ENCODE data around the gene PLIN1. TPM values are rescaled to one million over a fixed set of nuclear protein-coding genes. Genes with fewer than 3 reads are reported as not detected.

PLIN1 gene
- total RNA-seq, 1 experiment from 2014 or later: 0.09 TPM

DNA sequence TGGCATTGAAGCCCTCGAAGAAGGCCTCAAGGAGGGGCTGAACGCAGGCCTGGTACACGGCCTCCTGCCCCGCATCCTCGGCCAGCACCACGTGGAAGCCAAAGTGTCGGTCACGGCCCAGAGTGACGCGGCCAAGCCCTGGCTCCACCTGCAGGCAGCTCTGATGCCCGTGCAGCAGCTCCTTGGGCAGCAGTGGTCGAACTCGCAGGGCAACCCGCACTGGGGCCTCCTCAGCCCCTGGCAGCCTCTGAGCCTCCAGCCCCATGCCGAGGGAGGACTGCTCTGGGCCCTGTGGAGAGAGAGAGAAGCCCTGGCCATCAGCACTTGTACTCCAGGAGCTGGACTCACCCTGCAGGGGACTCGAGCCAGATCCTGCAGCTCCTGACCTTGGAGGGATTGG, 26.5 kb downstream of the PLIN1 start:
- no peak overlapping the region for H2BK15ac ChIP-seq (ENCODE audit: low read depth, low read length)
- H3K4me1 ChIP-seq (ENCODE audit: insufficient read depth, low read length): no peaks in the 10 kb centered on the region
- no peak overlapping the region for H4K5ac ChIP-seq (ENCODE audit: insufficient read length, low read depth, low read length)
- no peak overlapping the region for H3K14ac ChIP-seq (ENCODE audit: insufficient read depth, low read length)
- no peak overlapping the region for H2BK5ac ChIP-seq (ENCODE audit: insufficient read length, low read length)
- H3K9me3 Mint-ChIP-seq: no peaks in the 10 kb centered on the region
- no peak for DNase-seq
- no peak overlapping the region for H3K18ac ChIP-seq (ENCODE audit: insufficient read length, low read depth, low read length)
- no peaks in the 10 kb centered on the region for H3K79me1 ChIP-seq (ENCODE audit: insufficient read depth, low read depth, low read length, poor library complexity, severe bottlenecking)
- no peak overlapping the region for H2AFZ ChIP-seq (ENCODE audit: low read length)
- no peak overlapping the region for H3K23ac ChIP-seq (ENCODE audit: insufficient read length, low read depth, low read length)
- no peak overlapping the region for H4K91ac ChIP-seq (ENCODE audit: insufficient read length, low read depth, low read length)
- WGBS (ENCODE audit: extremely low coverage, insufficient read length, low lambda C conversion rate): no CpG with 5 or more reads among the region's 16 CpGs
- no peaks in the 10 kb centered on the region for H3K9me3 ChIP-seq (ENCODE audit: control insufficient read depth, low read depth, low read length)
- no peaks in the 10 kb centered on the region; the same call in 1 of the 2 replicates for H3K79me2 ChIP-seq (ENCODE audit: insufficient read depth, low read length)
- TF ChIP-seq, protein P1, sequence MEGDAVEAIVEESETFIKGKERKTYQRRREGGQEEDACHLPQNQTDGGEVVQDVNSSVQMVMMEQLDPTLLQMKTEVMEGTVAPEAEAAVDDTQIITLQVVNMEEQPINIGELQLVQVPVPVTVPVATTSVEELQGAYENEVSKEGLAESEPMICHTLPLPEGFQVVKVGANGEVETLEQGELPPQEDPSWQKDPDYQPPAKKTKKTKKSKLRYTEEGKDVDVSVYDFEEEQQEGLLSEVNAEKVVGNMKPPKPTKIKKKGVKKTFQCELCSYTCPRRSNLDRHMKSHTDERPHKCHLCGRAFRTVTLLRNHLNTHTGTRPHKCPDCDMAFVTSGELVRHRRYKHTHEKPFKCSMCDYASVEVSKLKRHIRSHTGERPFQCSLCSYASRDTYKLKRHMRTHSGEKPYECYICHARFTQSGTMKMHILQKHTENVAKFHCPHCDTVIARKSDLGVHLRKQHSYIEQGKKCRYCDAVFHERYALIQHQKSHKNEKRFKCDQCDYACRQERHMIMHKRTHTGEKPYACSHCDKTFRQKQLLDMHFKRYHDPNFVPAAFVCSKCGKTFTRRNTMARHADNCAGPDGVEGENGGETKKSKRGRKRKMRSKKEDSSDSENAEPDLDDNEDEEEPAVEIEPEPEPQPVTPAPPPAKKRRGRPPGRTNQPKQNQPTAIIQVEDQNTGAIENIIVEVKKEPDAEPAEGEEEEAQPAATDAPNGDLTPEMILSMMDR (conservative IDR thresholded peaks at IDR 0.05): no peak
- H4K20me1 ChIP-seq (ENCODE audit: control insufficient read depth, insufficient read depth, insufficient read length): no peaks in the 10 kb centered on the region
- no peak overlapping the region for H3K27ac ChIP-seq (ENCODE audit: insufficient read length, low read depth, low read length)
- no peak overlapping the region for H3K4me2 ChIP-seq (ENCODE audit: insufficient read depth, insufficient read length, low read length)
- H2BK12ac ChIP-seq (ENCODE audit: insufficient read length, low read depth, low read length): no peak overlapping the region
- peaks cover 6 to 12% of the 10 kb centered on the region in 2 experiments for H3K4me1 Mint-ChIP-seq
- H4K8ac ChIP-seq (replicated peaks; ENCODE audit: insufficient read length, low read depth, low read length): no peak overlapping the region
- H3T11ph ChIP-seq (ENCODE audit: low read length): no peak overlapping the region
- H3K27me3 Mint-ChIP-seq (ENCODE audit: low read depth): peaks cover 8% of the 10 kb centered on the region
- H3K36me3 Mint-ChIP-seq (ENCODE audit: insufficient read depth in 1 of 3, low read depth in 3 of 3): peaks cover 14 to 30% (median 21%) of the 10 kb centered on the region in 3 experiments
- H3K56ac ChIP-seq (ENCODE audit: insufficient read length, low read depth, low read length): no peak overlapping the region
- no peak overlapping the region for H2BK120ac ChIP-seq (ENCODE audit: low read depth, low read length, poor library complexity, severe bottlenecking)
- no peaks in the 10 kb centered on the region for H3K27me3 ChIP-seq (ENCODE audit: insufficient read depth, low read length)
- H2AK5ac ChIP-seq (ENCODE audit: insufficient read length, low read length): no peak overlapping the region
- no peak overlapping the region for H3K9ac ChIP-seq (ENCODE audit: extremely low read depth, insufficient read length, low read length)
- peaks cover 6% of the 10 kb centered on the region for H3K23me2 ChIP-seq (ENCODE audit: insufficient read length, low read depth, low read length, poor library complexity, severe bottlenecking)
- H3K27ac Mint-ChIP-seq: no peak overlapping the region
- H3K4ac ChIP-seq (ENCODE audit: low read depth, low read length): no peak overlapping the region
- no peak overlapping the region; a peak in 1 of 5 replicates for H3K4me3 Mint-ChIP-seq
- no peak overlapping the region for H2BK20ac ChIP-seq (ENCODE audit: low read depth, low read length, poor library complexity, severe bottlenecking)
